Tibial nerve (tissue), 4 donors: ENCODE measurements around the gene CPA1.

Experiments used
- CTCF ChIP-seq, 5 experiments: fragments of 200-600 bp in 3 of 5; fragments of 450-650 bp in 2 of 5; sonication (generic) in 3 of 5; IDR thresholded peaks; one replicate each; pipeline ENCODE4 v1.5.1; 2016 to 2019; ENCODE audit warnings: antibody characterized with exemption in 5 of 5, mild to moderate bottlenecking in 3 of 5, moderate library complexity in 2 of 5
- EP300 ChIP-seq, 2 donors: sonication (generic); formaldehyde crosslinking; IDR thresholded peaks; one replicate each; pipeline ENCODE4 v1.6.1; 2017; ENCODE audit warnings: antibody characterized with exemption in 2 of 2, mild to moderate bottlenecking in 1 of 2
- POLR2A ChIP-seq, 2 donors: fragments of 450-650 bp; IDR thresholded peaks; one replicate each; pipeline ENCODE4 v1.6.1; 2017; ENCODE audit warnings: antibody characterized with exemption in 2 of 2, mild to moderate bottlenecking in 2 of 2, moderate library complexity in 2 of 2

DNA sequence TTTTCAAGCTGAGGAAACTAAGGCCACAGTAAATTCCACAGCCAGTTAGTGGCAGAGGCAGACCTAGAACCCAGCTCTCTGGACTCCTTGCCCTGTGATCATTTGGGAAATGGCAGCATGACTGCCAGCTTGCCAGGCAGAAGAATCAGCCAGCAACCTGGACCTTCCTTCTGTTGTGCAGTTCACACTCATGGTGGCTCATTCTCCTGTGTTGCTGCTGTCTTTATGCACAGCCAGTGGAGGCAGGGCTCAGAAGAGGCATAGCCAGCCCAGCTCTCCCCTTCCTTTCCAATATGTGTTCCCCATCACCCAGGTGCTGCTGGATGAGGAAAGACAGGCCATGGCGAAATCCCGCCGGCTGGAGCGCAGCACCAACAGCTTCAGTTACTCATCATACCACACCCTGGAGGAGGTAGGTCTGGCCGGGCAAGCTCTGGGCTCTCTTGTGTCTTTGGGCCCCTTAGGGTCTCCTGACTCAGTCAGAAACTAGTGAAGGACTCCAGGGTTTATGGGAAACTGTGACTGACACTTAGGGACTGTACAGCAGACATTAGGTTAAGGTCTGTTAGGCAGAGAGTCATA lies 20.9 kb upstream of the CPA1 start:
- TF ChIP-seq POLR2A (IDR thresholded peaks at IDR 0.05) (no peak), CTCF (IDR thresholded peaks at IDR 0.05) (no peak), EP300 (IDR thresholded peaks at IDR 0.05) (no peak)
